NCI-H1436 treated with DMSO at 0.1 percent for 48 hours (cell line): ENCODE measurements around the gene TSHZ1.

Experiments used
- DNase-seq: peaks from one replicate; lab custom pipeline; 2025; lab: John Stamatoyannopoulos, UW

The TSHZ1 gene

GRCh38 chr18:75221897-75222296, 11.3 kb downstream of the TSHZ1 start:
- no peak for DNase-seq

GRCh38 chr18:75222407-75222806, 11.8 kb downstream of the TSHZ1 start:
- no peak for DNase-seq

GRCh38 chr18:75223687-75224347, 13.2 kb downstream of the TSHZ1 start:
- DNase-seq = no peak

GRCh38 chr18:75226286-75226955, 15.8 kb downstream of the TSHZ1 start:
- no peak for DNase-seq

- DNase-seq = no peak
Observed at GRCh38 chr18:75226956-75227316, 16.3 kb downstream of the TSHZ1 start.

- DNase-seq = no peak
Observed at GRCh38 chr18:75227535-75228296, 17.1 kb downstream of the TSHZ1 start.

GRCh38 chr18:75228967-75229366, 18.4 kb downstream of the TSHZ1 start:
- DNase-seq = no peak

- DNase-seq = no peak
Observed at GRCh38 chr18:75229437-75229836, 18.8 kb downstream of the TSHZ1 start.

GRCh38 chr18:75230163-75231052, 19.8 kb downstream of the TSHZ1 start:
- no peak for DNase-seq

- no peak for DNase-seq
Observed at GRCh38 chr18:75231053-75231406, 20.4 kb downstream of the TSHZ1 start.

GRCh38 chr18:75234901-75235300, 24.3 kb downstream of the TSHZ1 start:
- DNase-seq = no peak

- no peak for DNase-seq
Observed at GRCh38 chr18:75235896-75236295, 25.3 kb downstream of the TSHZ1 start.

- no peak for DNase-seq
Observed at GRCh38 chr18:75238100-75238499, 27.5 kb downstream of the TSHZ1 start.

- no peak for DNase-seq
Observed at GRCh38 chr18:75238786-75239185, 28.2 kb downstream of the TSHZ1 start.

GRCh38 chr18:75240433-75240832, 29.8 kb downstream of the TSHZ1 start:
- DNase-seq = no peak

GRCh38 chr18:75241705-75242104, 31.1 kb downstream of the TSHZ1 start:
- DNase-seq = no peak

GRCh38 chr18:75244351-75245313, 34.0 kb downstream of the TSHZ1 start:
- DNase-seq = no peak

GRCh38 chr18:75246721-75247610, 36.4 kb downstream of the TSHZ1 start:
- DNase-seq = no peak

- no peak for DNase-seq
Observed at GRCh38 chr18:75247611-75248421, 37.2 kb downstream of the TSHZ1 start.
